ENCODE results near the gene ISOC1.

ISOC1 gene

GRCh38 chr5:129094087-129094923 is at the start of gene ISOC1:
Gene ISOC1, plus strand, starts transcription at chr5:129094749. Its CDS starts 18 bp downstream, at chr5:129094767.
- DNase-seq = peak; percentile 18

- DNase-seq = no peak
Measured at GRCh38 chr5:129046151-129046550, 48.4 kb upstream of the ISOC1 start.

GRCh38 chr5:129048509-129048908 is 46.0 kb upstream of the ISOC1 start:
- no peak for DNase-seq

GRCh38 chr5:129049126-129049799 is 45.3 kb upstream of the ISOC1 start:
- no peak for DNase-seq

DNA sequence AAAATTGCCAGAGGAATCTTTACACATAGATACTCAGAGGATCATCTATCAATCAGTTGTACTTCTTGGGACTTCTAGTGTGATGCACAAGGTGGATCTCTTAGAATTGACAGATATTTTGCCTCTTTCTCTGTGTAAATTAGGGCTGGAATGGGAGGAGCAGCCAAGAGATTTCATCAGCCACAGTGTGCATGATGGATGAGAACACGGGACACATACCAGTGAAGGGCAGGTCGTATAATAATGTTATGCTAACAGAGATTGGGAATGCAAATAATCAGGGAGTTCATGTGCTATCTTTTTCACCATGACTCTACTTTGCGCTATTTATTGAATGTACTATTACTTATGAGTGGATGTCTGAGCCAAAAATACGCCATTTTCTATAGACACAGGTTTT is 43.3 kb upstream of the ISOC1 start:
- DNase-seq = no peak

DNA sequence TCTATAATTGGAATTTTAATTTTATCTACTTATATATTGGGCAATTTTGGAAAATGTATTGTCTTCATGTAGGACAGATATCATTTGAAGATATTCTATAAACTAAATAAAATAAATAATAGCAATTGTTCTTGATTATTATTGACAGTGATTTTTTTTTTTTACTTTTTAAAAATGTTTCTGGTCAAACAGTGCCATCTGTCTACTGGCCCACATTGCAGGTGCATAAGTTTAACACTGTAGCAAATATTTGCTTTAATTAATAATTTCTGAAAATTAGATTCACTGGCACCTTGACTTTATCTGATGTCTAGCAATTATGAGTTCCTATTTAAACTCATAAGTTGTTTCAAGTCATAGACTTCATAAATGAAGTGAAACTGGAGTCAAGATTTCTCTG is 41.1 kb upstream of the ISOC1 start:
- no peak for DNase-seq

- no peak for DNase-seq
Measured at GRCh38 chr5:129057329-129057728, 37.2 kb upstream of the ISOC1 start.

- DNase-seq = no peak
Measured at GRCh38 chr5:129061849-129062248, 32.7 kb upstream of the ISOC1 start.

DNA sequence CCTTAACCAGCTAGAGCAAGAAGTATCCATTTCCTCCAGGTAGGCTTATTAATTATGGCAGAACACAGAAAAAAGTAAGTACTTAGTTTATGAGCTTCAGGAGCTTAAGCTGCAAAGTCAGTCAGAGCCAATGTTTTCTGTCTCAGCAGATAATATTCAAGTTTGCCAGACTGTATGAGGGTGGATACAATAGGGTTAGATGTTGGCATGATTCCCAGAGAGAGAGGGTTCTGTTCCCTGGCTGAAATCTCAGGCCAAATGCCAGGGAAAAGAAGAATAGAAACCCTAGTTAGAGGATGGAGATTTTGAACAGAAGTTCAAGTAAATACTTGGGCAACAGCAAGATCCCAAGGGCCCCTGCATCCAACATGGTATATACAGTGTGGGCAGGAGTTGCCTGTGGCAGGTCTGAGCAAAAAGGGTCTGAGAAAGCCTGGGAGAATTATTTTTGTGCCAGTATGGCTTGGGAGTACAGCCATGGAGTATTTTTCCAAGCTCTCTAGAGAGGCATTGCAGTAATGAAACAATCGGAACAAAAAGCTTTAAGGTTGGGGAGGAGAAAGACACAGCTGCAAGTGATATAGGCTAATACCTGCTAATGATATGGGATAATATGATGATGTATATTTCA is 31.0 kb upstream of the ISOC1 start:
- DNase-seq = no peak

- DNase-seq = no peak
Measured at GRCh38 chr5:129065721-129066120, 28.8 kb upstream of the ISOC1 start.

DNA sequence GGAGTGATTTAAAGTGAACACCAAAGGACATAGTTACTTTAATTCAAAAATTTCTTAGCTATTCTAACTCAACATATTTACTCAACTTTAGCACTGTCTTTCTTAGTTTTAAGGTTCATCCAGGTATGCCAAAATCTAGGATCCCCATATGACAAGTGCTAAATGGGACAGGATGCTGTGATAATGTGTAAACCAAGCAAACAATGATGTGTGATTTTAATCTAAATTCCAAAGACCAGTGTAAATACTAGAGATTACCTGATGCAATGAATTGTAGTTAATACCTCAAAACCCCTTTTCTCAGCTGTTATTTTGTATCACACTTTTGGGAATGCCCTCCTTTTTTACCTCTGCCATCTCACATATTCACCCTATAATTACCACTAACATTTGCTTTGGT is 26.8 kb upstream of the ISOC1 start:
- no peak for DNase-seq

DNA sequence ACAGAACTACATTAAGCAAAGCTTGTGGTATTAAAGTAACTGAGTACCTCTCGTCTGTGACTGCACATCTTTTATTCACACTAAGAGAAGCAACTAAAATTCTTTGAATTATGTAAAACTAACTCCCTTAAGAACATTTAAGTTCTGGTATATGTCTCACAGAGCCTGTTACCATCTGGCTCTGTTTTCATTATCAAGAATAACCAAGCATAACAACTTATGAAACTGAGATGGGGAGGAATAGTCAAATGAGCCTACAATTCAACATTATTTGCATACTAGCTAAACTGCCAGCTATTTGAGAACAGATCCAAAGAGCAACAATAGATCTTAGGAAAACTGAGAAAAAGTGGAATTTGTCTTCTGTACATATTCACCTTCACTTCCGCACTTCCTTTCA is 25.3 kb upstream of the ISOC1 start:
- DNase-seq = no peak

- no peak for DNase-seq
Measured at GRCh38 chr5:129073111-129073510, 21.4 kb upstream of the ISOC1 start.

DNA sequence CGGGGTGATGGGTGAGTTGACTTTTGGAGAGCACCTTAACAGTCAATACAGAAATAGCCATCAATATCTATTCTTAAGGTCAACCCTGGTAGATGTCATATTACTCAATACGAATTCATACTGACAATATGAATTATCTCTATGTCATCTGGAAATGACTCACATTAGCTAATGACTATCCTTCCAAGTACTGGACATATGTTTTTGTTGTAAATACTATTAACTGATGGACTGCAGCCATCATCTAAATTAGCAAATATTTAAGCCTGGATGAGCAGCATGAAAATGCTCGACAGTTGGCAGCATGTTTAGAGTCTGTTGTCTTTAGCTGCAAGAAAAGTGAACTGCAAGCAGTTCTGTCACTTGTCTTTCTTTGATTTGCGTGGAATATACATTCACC is 19.6 kb upstream of the ISOC1 start:
- no peak for DNase-seq

GRCh38 chr5:129077433-129078075 is 17.0 kb upstream of the ISOC1 start:
- DNase-seq = no peak

GRCh38 chr5:129078247-129078646 is 16.3 kb upstream of the ISOC1 start:
- no peak for DNase-seq

GRCh38 chr5:129078660-129079059 is 15.9 kb upstream of the ISOC1 start:
- no peak for DNase-seq

DNA sequence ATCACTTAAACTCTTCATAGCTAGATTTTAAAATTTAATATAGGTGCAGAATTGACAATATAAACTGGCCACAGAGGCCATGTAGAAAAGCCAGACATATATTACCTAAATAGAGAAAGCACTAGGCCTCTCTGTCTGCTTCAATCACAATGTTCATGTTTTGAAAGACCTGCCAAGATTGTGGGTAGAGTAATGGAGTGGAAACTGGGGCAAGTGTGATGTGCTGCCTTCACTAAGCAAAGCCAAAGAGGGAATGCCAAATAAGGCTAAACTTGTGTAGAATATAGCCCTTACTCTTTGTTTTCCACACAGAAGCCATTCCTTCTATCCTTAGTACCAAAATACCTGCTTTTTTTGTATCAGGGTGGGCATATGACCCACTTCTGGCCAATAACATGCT is 15.1 kb upstream of the ISOC1 start:
- DNase-seq = no peak

DNA sequence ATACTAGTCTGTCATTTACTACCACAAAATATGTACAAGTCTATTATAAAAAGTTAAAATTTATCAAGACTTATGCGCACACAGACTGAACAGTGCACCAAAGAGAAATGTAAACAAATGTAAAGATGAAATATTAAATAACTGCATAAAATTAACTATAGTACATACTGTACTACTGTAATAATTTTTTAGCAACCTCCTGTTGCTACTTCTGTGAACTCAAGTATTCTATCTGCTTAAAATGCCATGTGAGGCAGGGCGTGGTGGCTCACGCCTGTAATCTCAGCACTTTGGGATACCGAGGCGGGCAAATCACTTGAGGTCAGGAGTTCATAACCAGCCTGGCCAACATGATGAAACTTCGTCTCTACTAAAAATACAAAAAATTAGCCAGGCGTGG is 13.8 kb upstream of the ISOC1 start:
- no peak for DNase-seq

DNA sequence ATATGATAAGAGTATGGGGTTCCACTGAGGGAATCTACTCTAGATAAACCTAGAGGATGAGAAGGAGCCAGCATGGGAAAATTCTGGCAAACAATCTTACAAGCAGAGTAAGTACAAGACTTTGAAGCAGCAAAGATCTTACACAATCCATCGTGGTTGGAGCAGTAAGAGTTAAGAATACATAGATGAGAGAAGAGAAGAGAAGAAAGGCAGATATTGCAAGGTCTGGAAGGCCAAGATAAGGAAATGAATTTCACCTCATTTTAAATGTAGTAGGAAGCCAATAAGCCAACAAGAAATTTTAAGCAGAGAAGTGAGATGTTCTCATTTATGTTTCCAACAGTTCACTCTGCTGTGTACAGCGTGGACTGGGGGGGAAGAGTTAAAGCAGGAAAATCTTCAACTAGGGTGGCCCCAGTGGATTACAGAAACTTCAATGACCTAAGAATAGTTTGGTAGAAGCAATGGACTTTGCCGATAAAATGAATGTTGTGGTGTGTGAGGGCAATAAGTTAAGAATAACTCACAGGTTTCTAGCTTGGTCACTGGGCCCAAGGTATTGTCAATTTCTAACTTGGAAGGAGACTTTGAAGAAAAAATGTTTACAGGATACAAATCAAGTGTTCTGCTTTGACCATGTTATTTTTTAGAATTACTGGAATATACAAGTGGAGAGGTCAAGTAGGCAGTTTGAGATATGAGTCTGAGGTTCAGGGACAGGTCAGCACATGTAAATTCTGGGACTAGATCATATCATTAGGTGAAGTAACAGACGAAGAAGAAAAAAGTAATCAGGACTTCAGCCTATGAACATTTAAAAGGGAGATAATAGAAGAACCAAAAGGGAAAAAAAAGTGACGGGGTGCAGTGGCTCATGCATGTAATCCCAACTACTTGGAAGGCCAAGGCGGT is 12.1 kb upstream of the ISOC1 start:
- no peak for DNase-seq

- no peak for DNase-seq
Measured at GRCh38 chr5:129094924-129095899, 663 bp downstream of the ISOC1 start.
